Measurements from ENCODE around the gene IPO9.

IPO9 gene

DNA sequence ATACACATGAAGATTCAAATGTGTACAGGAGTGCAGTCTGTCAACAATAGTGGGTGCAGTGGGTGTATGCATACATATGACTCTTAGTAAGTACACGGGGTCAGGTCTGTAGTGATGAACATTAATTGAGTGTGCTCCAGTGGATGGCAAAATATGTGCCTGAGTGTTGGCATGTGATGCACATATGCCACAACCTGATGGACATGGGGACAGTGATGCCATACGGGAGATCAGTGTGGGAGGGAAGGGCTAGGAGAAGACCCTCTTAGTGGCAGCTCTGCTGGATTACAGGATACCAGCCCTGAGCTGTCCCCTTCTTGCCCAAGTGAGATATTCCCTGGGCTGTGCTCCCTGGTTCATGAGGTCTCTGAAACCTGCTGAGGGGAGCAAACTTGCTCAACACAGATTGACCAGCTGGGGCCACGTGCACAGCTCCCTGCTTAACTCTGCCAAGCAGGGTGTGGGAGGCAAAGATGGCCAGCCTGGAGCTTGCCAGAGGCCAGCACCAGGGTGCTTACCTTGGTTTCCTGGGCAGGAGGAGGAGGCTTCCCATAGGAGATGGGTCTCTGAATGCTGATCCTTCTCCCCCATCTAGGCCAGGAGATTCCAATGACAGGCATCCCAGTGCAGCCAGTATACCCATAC lies 62.0 kb downstream of the IPO9 start:
- H3K27ac ChIP-seq: peak overlapping the region; percentile 30 to 62
- no peak for DNase-seq (ENCODE audit: low spot score)
- peak overlapping the region; percentile 5 for H3K4me3 ChIP-seq
- TF ChIP-seq, protein P1, sequence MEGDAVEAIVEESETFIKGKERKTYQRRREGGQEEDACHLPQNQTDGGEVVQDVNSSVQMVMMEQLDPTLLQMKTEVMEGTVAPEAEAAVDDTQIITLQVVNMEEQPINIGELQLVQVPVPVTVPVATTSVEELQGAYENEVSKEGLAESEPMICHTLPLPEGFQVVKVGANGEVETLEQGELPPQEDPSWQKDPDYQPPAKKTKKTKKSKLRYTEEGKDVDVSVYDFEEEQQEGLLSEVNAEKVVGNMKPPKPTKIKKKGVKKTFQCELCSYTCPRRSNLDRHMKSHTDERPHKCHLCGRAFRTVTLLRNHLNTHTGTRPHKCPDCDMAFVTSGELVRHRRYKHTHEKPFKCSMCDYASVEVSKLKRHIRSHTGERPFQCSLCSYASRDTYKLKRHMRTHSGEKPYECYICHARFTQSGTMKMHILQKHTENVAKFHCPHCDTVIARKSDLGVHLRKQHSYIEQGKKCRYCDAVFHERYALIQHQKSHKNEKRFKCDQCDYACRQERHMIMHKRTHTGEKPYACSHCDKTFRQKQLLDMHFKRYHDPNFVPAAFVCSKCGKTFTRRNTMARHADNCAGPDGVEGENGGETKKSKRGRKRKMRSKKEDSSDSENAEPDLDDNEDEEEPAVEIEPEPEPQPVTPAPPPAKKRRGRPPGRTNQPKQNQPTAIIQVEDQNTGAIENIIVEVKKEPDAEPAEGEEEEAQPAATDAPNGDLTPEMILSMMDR (IDR thresholded peaks at IDR 0.05): no peak

DNA sequence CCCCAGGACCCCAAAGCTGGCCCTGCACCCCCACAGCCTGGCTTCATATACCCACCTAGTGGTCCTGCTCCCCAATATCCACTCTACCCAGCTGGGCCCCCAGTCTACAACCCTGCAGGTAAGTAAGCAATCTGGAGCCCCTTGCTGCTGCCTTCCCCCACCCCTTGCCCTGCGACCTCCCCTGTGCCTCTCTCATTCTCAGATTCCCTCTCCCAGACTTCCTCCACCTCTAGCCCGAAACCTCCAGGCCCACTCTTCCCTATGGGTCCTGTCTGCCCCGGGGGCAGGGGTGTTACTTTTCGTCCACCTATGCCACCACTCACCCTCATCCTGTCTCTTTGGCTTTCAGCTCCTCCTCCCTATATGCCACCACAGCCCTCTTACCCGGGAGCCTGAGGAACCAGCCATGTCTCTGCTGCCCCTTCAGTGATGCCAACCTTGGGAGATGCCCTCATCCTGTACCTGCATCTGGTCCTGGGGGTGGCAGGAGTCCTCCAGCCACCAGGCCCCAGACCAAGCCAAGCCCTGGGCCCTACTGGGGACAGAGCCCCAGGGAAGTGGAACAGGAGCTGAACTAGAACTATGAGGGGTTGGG lies 62.6 kb downstream of the IPO9 start:
- Histone ChIP-seq H3K4me3 (no peak overlapping the region), H3K27ac (peak overlapping the region; percentile 30 to 62)
- DNase-seq (ENCODE audit: low spot score): no peak
- TF ChIP-seq, protein P1 (IDR thresholded peaks at IDR 0.05): no peak

DNA sequence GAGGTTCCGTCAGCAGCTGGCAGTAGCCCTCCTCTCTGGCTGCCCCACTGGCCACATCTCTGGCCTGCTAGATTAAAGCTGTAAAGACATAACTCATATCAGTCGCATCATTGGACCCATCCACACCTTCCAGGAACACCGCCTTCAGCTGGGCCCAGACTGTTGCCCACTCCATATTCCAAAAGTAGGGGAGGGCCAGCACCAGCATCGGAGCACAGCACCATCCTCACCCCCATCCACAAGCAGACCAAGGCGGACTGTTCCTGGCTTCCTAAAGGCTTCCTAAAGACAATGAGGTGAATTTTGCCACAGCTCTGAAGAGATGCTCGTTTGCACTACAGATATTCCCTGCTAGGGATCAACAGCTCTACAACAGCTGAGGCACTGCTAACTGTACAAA lies 63.3 kb downstream of the IPO9 start:
- Histone ChIP-seq H3K27ac (peak overlapping the region in 1 of 2 donors; percentile 62), H3K4me3 (no peak overlapping the region)
- no peak for DNase-seq (ENCODE audit: low spot score)
- TF ChIP-seq, protein P1 (IDR thresholded peaks at IDR 0.05): no peak

DNA sequence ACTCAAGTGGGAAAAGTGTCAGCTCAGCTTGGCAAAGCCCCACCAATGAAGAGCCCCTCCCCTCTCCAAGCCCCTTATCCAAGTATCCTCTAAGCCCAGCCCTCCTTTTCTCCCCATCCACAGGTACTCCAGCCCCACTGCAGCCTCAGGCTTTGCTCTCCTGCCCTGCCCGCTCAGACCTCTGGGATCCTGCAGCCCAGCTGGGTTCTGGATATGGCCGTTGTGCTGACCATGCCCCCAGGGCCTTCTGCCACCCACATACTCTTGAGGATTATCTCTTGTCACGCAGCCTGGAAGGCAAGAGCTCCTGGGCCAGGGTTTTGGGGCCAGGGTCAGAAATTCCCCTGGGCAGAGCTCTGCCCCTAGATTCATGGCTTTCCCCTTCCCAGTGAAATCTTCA lies 64.5 kb downstream of the IPO9 start:
- TF ChIP-seq, protein P1 (IDR thresholded peaks at IDR 0.05): no peak
- Histone ChIP-seq H3K27ac (peak overlapping the region; percentile 5 to 91), H3K4me3 (no peak overlapping the region)
- DNase-seq (ENCODE audit: low spot score): no peak

DNA sequence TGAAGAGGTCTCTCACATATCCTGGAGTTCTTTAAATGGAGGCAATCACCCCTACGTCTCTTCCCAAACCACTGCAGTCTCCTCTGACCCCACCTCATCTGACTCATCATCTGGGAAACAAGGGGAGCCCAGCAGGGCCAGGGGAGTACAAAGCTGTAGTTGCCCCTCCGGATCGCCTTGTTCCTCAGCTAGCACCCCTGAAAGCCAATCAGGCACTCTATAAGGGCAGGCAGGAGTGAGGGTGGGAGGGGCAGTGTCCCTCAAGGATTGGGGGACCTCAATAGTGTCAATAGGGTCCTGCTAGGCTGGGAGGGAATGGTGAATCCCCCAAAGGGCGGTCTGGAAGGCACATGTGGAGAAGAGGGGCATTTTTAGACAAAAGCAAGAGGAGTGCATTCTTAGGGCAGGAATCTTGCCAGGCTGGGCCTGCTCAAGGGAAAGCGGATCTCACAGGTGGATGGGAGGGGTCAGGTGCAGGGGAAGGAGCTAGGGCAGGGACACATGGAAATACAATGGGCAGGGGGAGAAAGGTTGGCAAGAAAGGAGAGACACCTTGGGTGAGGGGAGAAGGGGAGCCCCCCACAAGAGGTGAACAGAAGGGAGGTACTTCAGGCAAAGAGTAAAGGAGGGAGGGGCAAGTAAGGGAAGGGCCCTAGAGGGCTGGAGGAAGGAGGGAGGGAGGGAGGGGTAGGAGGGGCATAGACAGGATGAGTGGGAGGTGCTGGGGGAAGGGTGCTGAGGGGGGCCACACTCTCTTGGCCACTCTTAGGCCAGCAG lies 65.6 kb downstream of the IPO9 start:
- peak overlapping the region; percentile 32 to 91 for H3K27ac ChIP-seq
- TF ChIP-seq, protein P1 (IDR thresholded peaks at IDR 0.05): no peak
- DNase-seq (ENCODE audit: low spot score): no peak
- H3K4me3 ChIP-seq: no peak overlapping the region

DNA sequence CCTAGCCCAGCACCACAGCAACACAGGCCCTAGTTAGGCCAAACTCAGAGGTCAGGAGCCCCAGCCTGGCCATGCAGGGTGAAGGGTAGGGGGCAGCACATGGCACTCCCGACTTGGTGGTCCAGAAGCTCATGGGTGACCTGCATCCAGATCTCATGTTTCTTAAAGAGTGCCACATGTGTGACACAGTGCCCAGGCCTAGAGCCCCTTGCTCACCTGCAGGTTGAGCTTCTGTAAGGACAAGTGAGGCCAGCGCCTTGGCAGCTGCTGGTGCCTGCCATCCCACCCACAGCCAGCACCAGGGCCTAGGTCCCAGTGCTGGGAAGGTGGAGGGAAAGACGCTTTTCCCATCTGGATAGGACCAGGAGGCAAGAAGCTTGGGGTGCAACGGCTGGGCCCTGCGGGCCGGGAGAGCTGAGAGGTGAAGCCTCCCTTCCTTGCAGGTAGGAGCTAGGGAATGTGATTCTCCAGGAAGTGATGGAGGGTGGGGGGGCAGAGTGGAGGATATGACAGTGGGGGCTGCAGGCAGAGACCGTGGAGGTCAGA lies 66.2 kb downstream of the IPO9 start:
- TF ChIP-seq, protein P1 (IDR thresholded peaks at IDR 0.05): no peak
- Histone ChIP-seq H3K27ac (peak overlapping the region; percentile 58 to 91), H3K4me3 (no peak overlapping the region)
- no peak for DNase-seq (ENCODE audit: low spot score)

Data from coronary artery (tissue), 2 donors.